ENCODE measurements around the gene ATP1A4.

- TF ChIP-seq, protein P1, sequence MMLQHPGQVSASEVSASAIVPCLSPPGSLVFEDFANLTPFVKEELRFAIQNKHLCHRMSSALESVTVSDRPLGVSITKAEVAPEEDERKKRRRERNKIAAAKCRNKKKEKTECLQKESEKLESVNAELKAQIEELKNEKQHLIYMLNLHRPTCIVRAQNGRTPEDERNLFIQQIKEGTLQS (IDR thresholded peaks at IDR 0.05): no peak
- TF ChIP-seq TAF1 (conservative IDR thresholded peaks at IDR 0.05): no peak
- no peak for TF ChIP-seq SP1 (IDR thresholded peaks at IDR 0.05)
- no peak for TF ChIP-seq REST (IDR thresholded peaks at IDR 0.05)
- no peak for TF ChIP-seq CTCF (IDR thresholded peaks at IDR 0.05; ENCODE audit: low read depth, low read length, missing input control)
- TF ChIP-seq, protein P2, sequence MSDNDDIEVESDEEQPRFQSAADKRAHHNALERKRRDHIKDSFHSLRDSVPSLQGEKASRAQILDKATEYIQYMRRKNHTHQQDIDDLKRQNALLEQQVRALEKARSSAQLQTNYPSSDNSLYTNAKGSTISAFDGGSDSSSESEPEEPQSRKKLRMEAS (IDR thresholded peaks at IDR 0.05): no peak
- no peak for TF ChIP-seq GABPA (IDR thresholded peaks at IDR 0.05 in 1 of 2, conservative IDR thresholded peaks at IDR 0.05 in 1 of 2)
- TF ChIP-seq EGR1 (IDR thresholded peaks at IDR 0.05; ENCODE audit: low read depth in 2 of 2): no peak
- no peak for TF ChIP-seq HNF4G (IDR thresholded peaks at IDR 0.05)
- TF ChIP-seq NR2F2 (IDR thresholded peaks at IDR 0.05): no peak
- no peak for TF ChIP-seq JUND (IDR thresholded peaks at IDR 0.05)
- TF ChIP-seq ZBTB33 (IDR thresholded peaks at IDR 0.05): no peak
- TF ChIP-seq YY1 (IDR thresholded peaks at IDR 0.05): no peak
- TF ChIP-seq RAD21 (IDR thresholded peaks at IDR 0.05): no peak
Observed at GRCh38 chr1:160149233-160149632, 2.2 kb upstream of the ATP1A4 start.
